ENCODE measurements around the gene YRDC.

YRDC gene

DNA sequence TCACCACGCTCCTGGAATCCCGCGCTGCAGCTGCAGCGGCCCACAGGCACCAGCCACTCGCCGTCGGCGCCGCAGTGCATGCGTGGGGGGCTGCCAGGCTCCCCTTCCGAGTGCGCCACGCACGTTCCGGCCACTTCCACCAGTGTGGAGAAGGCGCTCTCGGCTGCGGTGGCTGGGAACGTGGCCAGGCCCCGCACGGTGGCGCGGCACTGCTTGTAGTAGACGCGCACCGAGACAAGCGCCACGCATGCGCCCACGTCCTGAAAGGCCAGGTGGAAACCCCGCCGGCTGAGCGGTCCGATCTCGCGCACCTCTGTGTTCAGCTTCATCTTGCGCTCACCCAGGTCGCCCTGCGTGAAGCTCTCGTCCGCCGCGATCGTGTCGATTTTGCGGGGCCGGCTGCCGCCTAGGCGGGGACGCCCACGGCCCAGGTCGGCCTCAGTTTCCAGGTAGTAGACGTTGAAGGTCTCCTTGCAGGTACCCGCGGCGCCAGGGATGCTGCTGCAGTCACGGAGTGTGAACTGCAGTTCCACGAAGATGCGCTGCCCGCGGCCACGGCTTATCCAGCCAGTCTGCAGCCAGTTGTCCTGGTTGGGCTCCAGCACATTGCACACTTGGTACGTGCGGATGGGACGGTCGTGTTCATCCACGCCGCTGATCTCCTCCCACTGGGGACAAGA, 46.5 kb downstream of the YRDC start:
- ChIA-PET CTCF (no interaction called here), POLR2A (no interaction called here)
- TF ChIP-seq, protein P1, sequence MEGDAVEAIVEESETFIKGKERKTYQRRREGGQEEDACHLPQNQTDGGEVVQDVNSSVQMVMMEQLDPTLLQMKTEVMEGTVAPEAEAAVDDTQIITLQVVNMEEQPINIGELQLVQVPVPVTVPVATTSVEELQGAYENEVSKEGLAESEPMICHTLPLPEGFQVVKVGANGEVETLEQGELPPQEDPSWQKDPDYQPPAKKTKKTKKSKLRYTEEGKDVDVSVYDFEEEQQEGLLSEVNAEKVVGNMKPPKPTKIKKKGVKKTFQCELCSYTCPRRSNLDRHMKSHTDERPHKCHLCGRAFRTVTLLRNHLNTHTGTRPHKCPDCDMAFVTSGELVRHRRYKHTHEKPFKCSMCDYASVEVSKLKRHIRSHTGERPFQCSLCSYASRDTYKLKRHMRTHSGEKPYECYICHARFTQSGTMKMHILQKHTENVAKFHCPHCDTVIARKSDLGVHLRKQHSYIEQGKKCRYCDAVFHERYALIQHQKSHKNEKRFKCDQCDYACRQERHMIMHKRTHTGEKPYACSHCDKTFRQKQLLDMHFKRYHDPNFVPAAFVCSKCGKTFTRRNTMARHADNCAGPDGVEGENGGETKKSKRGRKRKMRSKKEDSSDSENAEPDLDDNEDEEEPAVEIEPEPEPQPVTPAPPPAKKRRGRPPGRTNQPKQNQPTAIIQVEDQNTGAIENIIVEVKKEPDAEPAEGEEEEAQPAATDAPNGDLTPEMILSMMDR (IDR thresholded peaks at IDR 0.05; ENCODE audit: insufficient read depth, low read length, missing control alignments) = no peak
- DNase-seq (ENCODE audit: low read depth, low spot score) = no peak
- no peak overlapping the region for H3K4me3 ChIP-seq (ENCODE audit: low read depth, low read length)

DNA sequence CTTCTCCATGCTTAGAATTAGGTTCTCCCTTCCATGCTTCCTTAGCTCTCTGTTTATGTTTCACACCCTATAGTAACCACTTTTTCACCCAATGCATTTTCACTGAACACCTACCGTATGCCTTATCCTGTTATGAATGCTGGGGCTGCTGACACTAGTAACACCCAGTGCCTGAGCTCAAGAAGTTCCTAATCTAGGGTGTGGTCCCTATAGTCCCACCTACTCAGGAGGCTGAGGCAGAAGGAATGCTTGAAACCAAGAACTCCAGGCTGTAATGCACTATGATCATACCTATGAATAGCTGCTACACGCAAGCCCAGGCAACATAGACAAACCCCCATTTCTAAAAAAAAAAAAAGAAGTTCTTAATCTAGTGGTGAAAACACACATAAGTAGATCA, 48.6 kb downstream of the YRDC start:
- DNase-seq (ENCODE audit: low read depth, low spot score) = no peak
- POLR2A ChIA-PET = interaction anchor here (0.7 kb wide), 1 partner anchor 274 kb away, joined by 3 read pairs; no protein-coding TSS in a partner anchor
- TF ChIP-seq, protein P1 (IDR thresholded peaks at IDR 0.05; ENCODE audit: insufficient read depth, low read length, missing control alignments) = no peak
- CTCF ChIA-PET = interaction anchor here (0.8 to 1.6 kb wide), 2 partner anchors 10 to 52 kb away, joined by 3 to 4 read pairs; no protein-coding TSS in a partner anchor
- H3K4me3 ChIP-seq (ENCODE audit: low read depth, low read length) = no peak overlapping the region

DNA sequence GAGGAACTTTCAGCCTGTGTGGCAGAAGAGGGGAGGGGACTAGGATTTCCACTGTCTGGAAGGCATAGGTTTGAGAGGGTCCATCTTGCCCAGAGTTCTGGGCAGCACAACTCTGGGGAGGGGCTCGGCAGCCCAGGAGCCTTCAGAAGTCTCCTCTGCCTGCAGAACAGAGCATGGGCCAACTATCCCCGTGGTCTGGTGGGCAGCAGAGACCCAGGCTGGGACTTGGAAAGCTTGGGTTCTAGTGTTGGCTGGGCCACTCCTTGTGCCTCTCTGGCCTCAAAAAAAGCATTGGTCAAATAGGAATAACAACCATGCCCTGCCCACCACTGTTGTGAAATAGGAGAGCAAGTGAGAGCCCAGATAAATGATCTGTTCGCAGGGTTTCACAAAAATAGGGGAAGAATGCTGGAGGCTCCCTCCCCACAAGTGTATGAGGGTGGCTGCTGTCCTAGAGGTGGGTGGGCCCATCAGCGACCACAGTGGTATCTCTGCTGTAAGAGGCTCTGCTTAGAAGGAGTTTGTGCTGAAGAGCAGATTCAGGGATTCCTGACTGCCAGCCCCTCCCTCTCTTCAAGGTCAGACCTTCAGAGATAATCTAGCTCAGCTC, 52.0 kb downstream of the YRDC start:
- TF ChIP-seq, protein P1 (IDR thresholded peaks at IDR 0.05; ENCODE audit: insufficient read depth, low read length, missing control alignments) = no peak
- no peak for DNase-seq (ENCODE audit: low read depth, low spot score)
- POLR2A ChIA-PET = no interaction called here
- CTCF ChIA-PET = no interaction called here
- no peak overlapping the region for H3K4me3 ChIP-seq (ENCODE audit: low read depth, low read length)

DNA sequence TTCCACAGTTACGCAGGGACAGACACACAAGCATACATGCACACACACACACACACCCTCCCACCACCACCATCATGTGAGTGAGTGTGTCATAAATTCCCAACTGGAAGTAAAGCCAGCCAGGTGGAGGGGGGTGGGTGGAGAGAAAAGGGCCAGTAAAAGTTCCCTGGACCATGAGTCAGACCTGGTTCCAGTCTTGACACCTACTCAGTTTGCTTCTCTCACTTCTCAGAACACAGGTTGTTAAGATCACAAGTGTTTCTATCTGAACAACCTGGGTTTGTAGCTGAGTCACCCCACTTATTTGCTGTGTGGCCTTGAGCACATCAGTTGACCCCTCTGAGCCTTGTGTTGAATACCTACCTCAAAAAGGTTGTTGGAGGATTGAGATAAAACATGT, 52.7 kb downstream of the YRDC start:
- POLR2A ChIA-PET = no interaction called here

DNA sequence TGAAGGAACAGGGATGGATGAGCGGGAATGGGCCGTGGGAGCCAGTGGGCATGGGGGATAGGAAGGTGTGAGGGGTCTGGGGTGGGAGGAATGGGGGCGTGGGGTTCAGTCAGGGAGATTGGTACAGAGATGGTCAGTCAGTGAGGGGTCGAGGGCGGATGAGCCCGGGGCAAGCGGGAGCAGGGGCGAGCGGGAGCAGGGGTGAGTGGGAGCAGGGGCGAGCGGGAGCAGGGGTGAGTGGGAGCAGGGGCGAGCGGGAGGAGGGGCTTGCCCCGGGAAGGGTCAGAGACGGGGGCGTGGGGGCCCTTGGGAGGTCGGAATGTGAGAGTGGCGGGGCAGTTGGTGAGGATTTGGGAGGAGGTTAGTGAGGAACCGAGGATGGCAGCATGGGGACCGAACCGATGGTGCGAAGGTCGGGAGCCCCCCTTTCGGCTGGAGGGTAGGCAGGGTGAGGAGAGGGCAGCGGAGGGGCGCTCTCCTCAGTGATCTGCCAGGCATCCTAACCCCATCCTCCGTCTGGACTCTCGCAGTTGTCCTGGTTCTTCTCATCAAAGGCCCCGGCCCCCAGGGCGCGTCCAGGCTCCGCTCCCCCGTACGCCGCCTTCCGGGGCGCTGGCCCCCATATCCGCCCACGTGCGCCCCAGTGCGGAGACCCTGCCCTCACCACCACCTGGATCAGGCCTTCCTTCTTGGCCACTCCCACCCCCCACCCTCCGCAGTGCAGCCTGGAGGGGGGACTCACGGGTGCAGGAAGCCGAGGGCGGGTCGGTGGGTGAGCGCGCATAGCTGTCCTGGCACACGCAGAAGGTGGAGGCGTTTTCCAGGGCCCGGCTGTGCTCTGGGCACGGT, 54.3 kb downstream of the YRDC start:
- DNase-seq (ENCODE audit: low read depth, low spot score) = no peak
- ChIA-PET POLR2A (no interaction called here), CTCF (no interaction called here)
- TF ChIP-seq, protein P1 (IDR thresholded peaks at IDR 0.05; ENCODE audit: insufficient read depth, low read length, missing control alignments) = no peak
- H3K4me3 ChIP-seq (ENCODE audit: low read depth, low read length) = no peak overlapping the region

More for the DNA sequence above, 52.7 kb downstream of the YRDC start:
- TF ChIP-seq, protein P1 (IDR thresholded peaks at IDR 0.05; ENCODE audit: insufficient read depth, low read length, missing control alignments) = no peak
- no peak for DNase-seq (ENCODE audit: low read depth, low spot score)
- no peak overlapping the region for H3K4me3 ChIP-seq (ENCODE audit: low read depth, low read length)
- CTCF ChIA-PET = no interaction called here

All from AG04449 (cell line).